MM.1S (cell line): ENCODE measurements around the gene VLDLR.

Experiments used
- DNase-seq: peaks from one replicate; pipeline ENCODE4 v3.0.0-alpha.2; 2015
- H2AFZ ChIP-seq: fragments of 300-600 bp; sonication (generic); 2 replicates; pipeline ENCODE4 v1.6.0; 2016; ENCODE audit warnings: antibody characterized with exemption, low read length
- H3F3A ChIP-seq: fragments of 300-600 bp; sonication (generic); 2 replicates; pipeline ENCODE4 v1.6.1; 2016; ENCODE audit warnings: mild to moderate bottlenecking, antibody characterized with exemption, low read length, moderate library complexity, mixed read lengths; ENCODE audit not compliant: insufficient read depth
- H3K27ac ChIP-seq: fragments of 300-600 bp; sonication (generic); 2 replicates; pipeline ENCODE4 v1.5.1; 2016; ENCODE audit warnings: mild to moderate bottlenecking, low read length
- H3K27me3 ChIP-seq: fragments of 300-600 bp; sonication (generic); replicated peaks from 2 replicates; pipeline ENCODE4 v1.6.0; 2016; ENCODE audit warnings: low read length; ENCODE audit not compliant: insufficient read depth
- H3K36me3 ChIP-seq: fragments of 300-600 bp; sonication (generic); replicated peaks from 2 replicates; pipeline ENCODE4 v1.6.1; 2016; ENCODE audit warnings: mild to moderate bottlenecking, low read length, mixed read lengths; ENCODE audit not compliant: insufficient read depth
- H3K4me1 ChIP-seq: fragments of 300-600 bp; sonication (generic); 2 replicates; pipeline ENCODE4 v1.6.1; 2016; ENCODE audit warnings: low read length, mixed read lengths
- H3K4me2 ChIP-seq: fragments of 300-600 bp; sonication (generic); 2 replicates; pipeline ENCODE4 v1.6.0; 2016; ENCODE audit warnings: low read depth, low read length
- H3K4me3 ChIP-seq: fragments of 300-600 bp; sonication (generic); 2 replicates; pipeline ENCODE4 v1.5.1; 2016; ENCODE audit warnings: low read length, mixed read lengths
- H3K79me2 ChIP-seq: fragments of 300-600 bp; sonication (generic); 2 replicates; pipeline ENCODE4 v1.6.1; 2016; ENCODE audit warnings: mixed run types, low read length, mixed read lengths
- H3K9ac ChIP-seq: fragments of 300-600 bp; sonication (generic); 2 replicates; pipeline ENCODE4 v1.6.1; 2016; ENCODE audit warnings: low read length, mixed read lengths
- H3K9me2 ChIP-seq: fragments of 300-600 bp; sonication (generic); replicated peaks from 2 replicates; pipeline ENCODE4 v1.6.1; 2016; ENCODE audit warnings: mild to moderate bottlenecking, low read length, mixed read lengths; ENCODE audit not compliant: insufficient read depth
- H3K9me3 ChIP-seq: fragments of 300-600 bp; sonication (generic); replicated peaks from 2 replicates; pipeline ENCODE4 v1.6.1; 2016; ENCODE audit warnings: mild to moderate bottlenecking, low read length, mixed read lengths; ENCODE audit not compliant: insufficient read depth
- H4K20me1 ChIP-seq: fragments of 300-600 bp; sonication (generic); 2 replicates; pipeline ENCODE4 v1.6.1; 2016; ENCODE audit warnings: mild to moderate bottlenecking, low read length, moderate library complexity, mixed read lengths; ENCODE audit not compliant: insufficient read depth
- EZH2 ChIP-seq: fragments of 300-600 bp; sonication (generic); optimal IDR thresholded peaks from 2 replicates; pipeline ENCODE3; 2017; ENCODE audit warnings: low read depth, mild to moderate bottlenecking, antibody characterized with exemption, low read length, mixed read lengths
- EZH2phosphoT487 ChIP-seq: fragments of 300-600 bp; sonication (generic); IDR thresholded peaks from 2 replicates; pipeline ENCODE4 v1.6.1; 2018; ENCODE audit warnings: antibody characterized with exemption, low read length
- TF ChIP-seq, protein P1 (sequence below): fragments of 300-600 bp; sonication (generic); IDR thresholded peaks from 2 replicates; pipeline ENCODE4 v1.5.1; 2016; ENCODE audit warnings: antibody characterized with exemption, low read length, mixed read lengths

The VLDLR gene

DNA sequence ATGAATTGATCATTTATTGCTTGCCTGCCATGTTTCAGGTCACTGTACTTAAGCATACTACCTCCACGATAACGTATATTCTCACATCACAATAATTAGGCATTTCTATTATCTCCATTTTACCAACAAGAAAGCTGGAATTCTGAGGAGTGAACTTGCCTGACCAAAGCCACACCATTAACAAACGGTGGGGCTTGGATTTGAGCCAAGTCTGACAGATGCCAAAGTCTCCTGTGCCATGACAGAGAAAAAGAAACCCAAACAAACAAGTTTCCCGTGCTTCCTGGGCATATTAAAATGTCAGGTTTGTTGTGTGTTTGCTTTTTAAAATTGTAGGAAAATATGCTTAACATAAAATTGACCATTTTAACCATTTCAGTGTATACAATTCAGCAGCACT lies 54.9 kb downstream of the VLDLR start:
- Histone ChIP-seq H3K27me3 (no peaks in the 10 kb centered on the region), H3K4me3 (no peak overlapping the region), H3K36me3 (no peaks in the 10 kb centered on the region), H3K4me1 (no peaks in the 10 kb centered on the region), H3K4me2 (no peak overlapping the region), H3K9me2 (no peaks in the 10 kb centered on the region), H4K20me1 (no peaks in the 10 kb centered on the region), H2AFZ (no peak overlapping the region), H3F3A (no peaks in the 10 kb centered on the region), H3K27ac (no peak overlapping the region), H3K9me3 (no peaks in the 10 kb centered on the region), H3K79me2 (no peaks in the 10 kb centered on the region), H3K9ac (no peak overlapping the region)
- DNase-seq, result no peak
- TF ChIP-seq EZH2phosphoT487 (no peak), EZH2 (no peak)
- TF ChIP-seq, protein P1, sequence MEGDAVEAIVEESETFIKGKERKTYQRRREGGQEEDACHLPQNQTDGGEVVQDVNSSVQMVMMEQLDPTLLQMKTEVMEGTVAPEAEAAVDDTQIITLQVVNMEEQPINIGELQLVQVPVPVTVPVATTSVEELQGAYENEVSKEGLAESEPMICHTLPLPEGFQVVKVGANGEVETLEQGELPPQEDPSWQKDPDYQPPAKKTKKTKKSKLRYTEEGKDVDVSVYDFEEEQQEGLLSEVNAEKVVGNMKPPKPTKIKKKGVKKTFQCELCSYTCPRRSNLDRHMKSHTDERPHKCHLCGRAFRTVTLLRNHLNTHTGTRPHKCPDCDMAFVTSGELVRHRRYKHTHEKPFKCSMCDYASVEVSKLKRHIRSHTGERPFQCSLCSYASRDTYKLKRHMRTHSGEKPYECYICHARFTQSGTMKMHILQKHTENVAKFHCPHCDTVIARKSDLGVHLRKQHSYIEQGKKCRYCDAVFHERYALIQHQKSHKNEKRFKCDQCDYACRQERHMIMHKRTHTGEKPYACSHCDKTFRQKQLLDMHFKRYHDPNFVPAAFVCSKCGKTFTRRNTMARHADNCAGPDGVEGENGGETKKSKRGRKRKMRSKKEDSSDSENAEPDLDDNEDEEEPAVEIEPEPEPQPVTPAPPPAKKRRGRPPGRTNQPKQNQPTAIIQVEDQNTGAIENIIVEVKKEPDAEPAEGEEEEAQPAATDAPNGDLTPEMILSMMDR, result no peak

DNA sequence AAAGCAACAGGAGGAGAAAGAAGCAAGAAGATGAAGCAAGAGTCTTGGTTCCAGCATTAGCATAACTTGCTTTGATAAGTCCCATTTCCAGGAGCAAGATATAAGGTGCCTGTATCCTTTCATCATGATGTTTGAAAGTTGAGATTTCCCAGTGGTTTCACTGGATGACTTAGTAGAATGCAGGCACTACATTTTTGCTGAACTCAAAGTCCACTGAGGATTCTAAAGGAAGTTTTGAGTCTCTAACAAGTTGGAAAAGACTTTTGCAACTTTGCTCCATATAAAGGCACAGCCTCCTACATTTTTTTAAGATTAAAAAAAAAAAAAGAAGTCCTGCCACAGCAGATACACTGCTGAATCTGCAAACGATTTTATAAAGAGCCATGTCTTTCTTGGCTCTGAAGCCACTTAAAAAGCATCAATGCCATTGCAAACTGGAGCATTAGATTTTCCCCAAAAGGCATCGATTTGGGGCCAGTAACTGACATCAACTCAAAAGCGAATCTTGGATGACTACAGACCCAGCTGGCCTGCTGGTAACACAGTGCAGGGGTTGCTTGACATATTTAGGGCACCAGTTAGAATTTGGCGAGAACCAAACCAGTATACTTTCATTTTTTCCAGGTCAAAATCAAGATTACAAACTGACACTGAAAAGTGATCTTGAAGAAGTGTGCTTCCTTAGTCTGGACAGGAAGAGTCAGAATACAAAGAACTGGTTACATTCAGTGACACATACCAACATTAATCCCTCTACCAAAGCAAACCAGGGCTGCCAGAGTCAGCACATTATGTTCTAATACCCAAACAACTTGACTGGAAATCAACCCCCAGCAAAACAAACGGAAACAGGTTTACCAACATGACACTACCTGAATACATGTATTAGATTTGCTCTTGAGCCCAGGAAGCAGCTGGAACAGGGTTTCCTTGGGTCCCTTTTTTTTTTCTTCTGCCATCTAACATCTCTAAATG lies 56.6 kb downstream of the VLDLR start:
- DNase-seq, result no peak
- H3K9me2 ChIP-seq, result no peaks in the 10 kb centered on the region
- no peak overlapping the region for H3K4me3 ChIP-seq
- no peak overlapping the region for H3K27ac ChIP-seq
- no peaks in the 10 kb centered on the region for H3K9me3 ChIP-seq
- H3K4me2 ChIP-seq, result no peak overlapping the region
- H3K9ac ChIP-seq, result no peak overlapping the region
- H4K20me1 ChIP-seq, result no peaks in the 10 kb centered on the region
- no peaks in the 10 kb centered on the region for H3K36me3 ChIP-seq
- TF ChIP-seq EZH2 (no peak), EZH2phosphoT487 (no peak)
- TF ChIP-seq, protein P1, result no peak
- no peaks in the 10 kb centered on the region for H3K4me1 ChIP-seq
- no peaks in the 10 kb centered on the region for H3K79me2 ChIP-seq
- no peaks in the 10 kb centered on the region for H3K27me3 ChIP-seq
- no peaks in the 10 kb centered on the region for H3F3A ChIP-seq
- no peak overlapping the region for H2AFZ ChIP-seq

DNA sequence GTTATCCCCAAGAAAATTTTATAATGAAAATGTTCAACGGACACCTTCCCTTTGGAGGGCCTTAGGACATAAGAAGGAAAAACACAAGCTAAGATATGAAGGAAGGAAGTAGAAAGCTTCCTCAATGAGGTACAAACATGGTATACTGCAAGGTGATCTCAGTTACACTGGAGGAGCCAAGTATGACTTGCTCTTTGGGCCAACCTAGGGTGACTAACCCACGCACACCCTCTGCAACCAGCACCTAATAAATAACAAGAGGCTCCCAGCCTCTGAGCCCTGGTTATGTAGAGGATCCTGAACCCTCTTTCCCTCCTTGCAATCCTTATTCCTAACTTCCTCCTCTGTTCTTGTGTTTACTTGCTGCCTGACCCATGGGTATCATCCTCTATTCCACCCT lies 57.4 kb downstream of the VLDLR start:
- H2AFZ ChIP-seq, result no peak overlapping the region
- H3K4me1 ChIP-seq, result no peaks in the 10 kb centered on the region
- H3K4me3 ChIP-seq, result no peak overlapping the region
- H3K27ac ChIP-seq, result no peak overlapping the region
- H3K79me2 ChIP-seq, result no peaks in the 10 kb centered on the region
- H4K20me1 ChIP-seq, result no peaks in the 10 kb centered on the region
- H3K27me3 ChIP-seq, result no peaks in the 10 kb centered on the region
- no peaks in the 10 kb centered on the region for H3K36me3 ChIP-seq
- DNase-seq, result no peak
- TF ChIP-seq EZH2phosphoT487 (no peak), EZH2 (no peak)
- TF ChIP-seq, protein P1, result no peak
- H3F3A ChIP-seq, result no peaks in the 10 kb centered on the region
- no peak overlapping the region for H3K4me2 ChIP-seq
- H3K9me3 ChIP-seq, result no peaks in the 10 kb centered on the region
- H3K9me2 ChIP-seq, result no peaks in the 10 kb centered on the region
- H3K9ac ChIP-seq, result no peak overlapping the region
